HG03039 (cell line): ENCODE measurements around the gene SLC1A4.
A peak's percentile ranks its signal among the peaks of the same experiment; 100 is the strongest.

Source experiments
- ATAC-seq: cut with Tn5 transposase; IDR thresholded peaks from one replicate; pipeline ENCODE4 v1.9.1; 2021; ENCODE audit warnings: mild to moderate bottlenecking, moderate library complexity; ENCODE audit not compliant: unreplicated experiment

SLC1A4 gene

DNA sequence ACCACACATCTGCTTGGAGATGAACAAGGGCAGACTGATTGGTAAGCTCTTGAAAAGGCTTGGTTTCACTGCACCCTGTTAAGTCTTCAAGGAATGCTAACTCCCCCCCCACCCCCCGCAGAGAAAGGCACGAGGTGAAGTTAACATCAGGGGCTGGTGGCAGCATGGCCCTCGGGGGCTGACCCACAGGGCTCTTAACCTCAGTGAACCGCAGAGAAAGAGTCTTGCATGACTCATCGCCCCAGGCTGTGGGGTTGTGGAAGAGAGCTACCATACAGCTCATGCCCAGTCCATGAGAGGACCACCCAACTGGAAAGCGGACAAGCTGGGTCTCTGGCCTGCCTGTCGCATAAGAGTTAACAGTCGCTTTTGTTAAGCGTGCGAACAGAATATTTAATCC, 56.5 kb downstream of the SLC1A4 start:
- ATAC-seq: no peak

DNA sequence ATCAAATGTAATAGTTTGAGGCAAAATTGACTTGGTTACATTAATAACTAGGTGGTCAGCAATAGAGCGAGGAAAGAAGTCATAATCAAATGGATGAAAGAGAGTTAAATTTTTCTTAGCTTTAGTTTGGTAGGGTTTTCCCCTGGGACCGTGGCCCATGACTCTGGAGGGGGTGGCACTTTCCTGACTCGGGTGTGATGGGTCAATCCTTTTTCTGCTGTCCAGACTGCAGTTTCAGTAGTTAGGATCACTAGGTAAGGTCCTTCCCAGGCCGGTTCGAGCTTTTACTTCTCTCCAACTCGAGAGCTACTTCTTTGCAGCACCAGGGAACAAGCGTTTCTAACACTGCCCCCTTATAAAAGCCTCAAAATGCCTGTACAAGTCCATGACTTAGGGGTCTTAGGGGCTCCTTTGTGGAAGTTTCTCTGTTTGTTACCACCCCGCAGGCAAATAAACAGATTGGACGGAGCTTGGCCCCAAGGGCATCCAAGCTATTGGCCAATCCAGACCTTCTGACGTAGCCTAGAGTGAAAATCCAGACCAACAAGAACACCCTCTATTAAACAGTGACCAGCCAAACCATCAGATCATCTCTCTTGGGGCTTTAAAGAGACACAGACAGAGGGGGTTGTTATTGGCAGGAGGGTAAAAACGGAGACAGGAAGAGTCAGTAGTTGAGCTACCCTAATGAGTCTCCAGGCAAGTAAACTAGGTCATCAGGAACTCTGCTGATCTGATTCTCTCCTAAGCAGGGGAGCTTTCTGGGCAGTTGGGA, 57.6 kb downstream of the SLC1A4 start:
- ATAC-seq: no peak

DNA sequence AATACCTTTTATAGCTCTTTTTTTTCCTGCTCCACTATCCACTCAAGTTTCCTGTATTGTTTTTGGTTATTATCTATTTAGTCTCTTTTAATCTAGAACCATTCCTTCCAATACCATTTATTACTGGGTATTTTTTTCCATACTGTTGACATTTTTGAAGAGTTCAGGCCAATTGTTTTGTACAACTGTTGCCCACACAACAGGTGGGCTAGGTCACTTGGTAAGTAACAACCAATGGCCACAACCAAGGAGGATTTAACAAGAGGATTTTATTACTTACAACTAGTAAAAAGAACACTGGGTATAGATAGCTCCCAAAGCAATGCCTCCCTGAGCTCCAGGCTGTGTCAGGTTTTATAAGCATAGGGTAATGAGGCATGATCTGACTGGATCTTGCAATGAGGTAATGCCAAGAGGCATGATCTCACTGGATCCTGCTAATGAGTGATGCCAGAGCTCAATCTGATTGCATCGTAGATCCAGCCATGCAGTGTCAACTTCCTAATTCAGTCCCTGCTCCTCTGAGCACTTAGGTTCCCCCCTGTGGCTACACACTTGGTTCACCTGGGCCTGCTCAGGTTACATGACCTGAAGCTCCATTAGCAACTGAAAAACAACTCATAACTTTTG, 59.9 kb downstream of the SLC1A4 start:
- ATAC-seq: no peak

- no peak for ATAC-seq
Observed at GRCh38 chr2:65050931-65051330, 61.7 kb downstream of the SLC1A4 start.

DNA sequence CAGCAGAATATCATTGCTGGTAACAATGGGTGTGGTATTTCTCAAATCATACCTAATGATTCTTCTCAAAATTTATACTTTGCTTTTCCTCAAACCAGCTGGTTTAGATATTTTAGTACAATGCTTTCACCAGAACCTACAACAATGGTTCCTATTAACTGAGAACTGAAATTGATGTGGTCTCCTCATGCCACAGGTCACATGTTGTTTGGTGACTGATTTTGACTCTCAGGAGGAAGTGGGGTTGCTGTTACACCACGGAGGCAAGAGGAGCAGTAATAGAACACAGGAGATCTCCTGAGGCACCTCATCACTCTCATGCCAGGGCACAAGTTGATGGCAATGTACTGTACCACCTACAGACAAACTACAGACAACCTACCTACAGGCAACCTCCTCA, 64.0 kb downstream of the SLC1A4 start:
- ATAC-seq: peak; percentile 44

GRCh38 chr2:65054749-65055421, 65.7 kb downstream of the SLC1A4 start:
- no peak for ATAC-seq

- ATAC-seq: peak; percentile 17
Observed at GRCh38 chr2:65055422-65056214, 66.4 kb downstream of the SLC1A4 start.

- peak; percentile 84 for ATAC-seq
Observed at GRCh38 chr2:65056215-65057053, 67.2 kb downstream of the SLC1A4 start, which contains the start of gene CEP68. TSS of gene CEP68 (plus strand) at chr2:65056416. CDS start at chr2:65069445, 13,029 bp downstream.

- ATAC-seq: no peak
Observed at GRCh38 chr2:65057054-65057375, 67.8 kb downstream of the SLC1A4 start.

DNA sequence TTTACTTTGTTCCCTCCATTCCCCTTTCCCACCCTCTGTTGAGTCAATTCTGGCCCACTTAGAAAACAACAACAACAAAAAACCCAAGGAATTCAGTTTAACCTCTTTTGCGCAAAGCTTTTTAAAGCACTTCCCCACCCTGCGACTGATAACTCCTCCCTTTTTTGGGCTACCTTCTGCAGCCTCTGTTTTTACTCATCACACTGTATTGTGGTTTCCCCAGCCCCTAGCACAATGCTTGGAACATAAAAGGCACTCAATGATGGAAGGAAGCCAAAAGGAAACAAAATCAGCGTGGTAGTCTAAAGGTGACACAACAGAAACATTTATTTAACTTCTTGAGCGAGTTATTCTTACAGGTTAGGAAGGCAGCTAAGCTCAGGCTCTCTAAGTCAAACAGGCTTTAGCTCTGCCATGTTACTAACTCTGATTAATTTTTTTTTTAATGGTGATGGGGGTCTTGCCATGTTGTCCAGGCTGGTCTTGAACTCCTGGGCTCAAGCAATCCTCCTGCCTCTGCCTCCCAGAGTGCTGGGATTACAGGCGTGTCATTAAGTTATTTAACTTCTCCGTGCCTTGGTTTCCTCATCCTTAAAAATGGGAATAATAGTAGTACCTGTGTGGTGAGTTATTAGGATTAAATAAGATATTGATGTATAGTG, 68.3 kb downstream of the SLC1A4 start:
- ATAC-seq: no peak

DNA sequence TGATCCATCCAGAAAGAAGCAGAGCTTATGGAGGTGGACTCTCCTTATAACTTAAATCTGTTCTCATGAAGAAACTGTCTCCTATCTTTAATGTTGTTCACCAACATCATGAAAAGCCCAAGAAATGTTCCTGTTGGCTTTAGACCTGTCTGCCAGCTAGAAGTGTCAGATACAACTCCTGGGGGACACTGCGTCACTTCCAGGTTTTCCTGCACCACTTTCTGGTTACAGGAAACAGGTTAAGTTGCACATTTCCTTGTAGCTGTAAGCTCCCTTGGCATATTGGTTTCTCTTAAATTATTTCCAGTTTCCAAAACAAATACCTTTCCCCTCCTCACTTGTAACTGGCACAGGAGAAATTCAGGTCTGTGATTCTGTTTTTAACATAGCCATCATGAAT, 69.9 kb downstream of the SLC1A4 start:
- ATAC-seq: no peak

- ATAC-seq: no peak
Observed at GRCh38 chr2:65061146-65061909, 72.1 kb downstream of the SLC1A4 start.

DNA sequence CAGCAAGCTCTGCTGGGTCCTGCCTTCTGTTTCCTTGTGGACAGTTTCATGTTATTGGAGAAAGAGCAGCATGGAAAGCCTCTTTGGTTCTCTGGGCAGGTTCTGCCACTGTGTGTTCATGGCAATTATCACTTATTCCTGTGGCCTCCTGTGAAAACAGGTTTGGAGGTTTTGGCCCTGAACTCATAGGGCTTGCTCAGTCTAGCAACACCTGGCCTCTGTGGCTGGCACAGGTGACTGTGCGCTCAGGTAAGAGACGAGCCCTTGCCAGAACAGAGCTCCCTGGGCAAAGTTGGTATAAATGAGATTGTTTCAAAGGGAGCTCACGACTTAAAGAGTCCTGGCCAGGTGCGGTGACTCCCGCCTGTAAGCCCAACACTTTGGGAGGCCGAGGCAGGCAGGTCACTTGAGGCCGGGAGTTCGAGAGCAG, 72.7 kb downstream of the SLC1A4 start:
- no peak for ATAC-seq

DNA sequence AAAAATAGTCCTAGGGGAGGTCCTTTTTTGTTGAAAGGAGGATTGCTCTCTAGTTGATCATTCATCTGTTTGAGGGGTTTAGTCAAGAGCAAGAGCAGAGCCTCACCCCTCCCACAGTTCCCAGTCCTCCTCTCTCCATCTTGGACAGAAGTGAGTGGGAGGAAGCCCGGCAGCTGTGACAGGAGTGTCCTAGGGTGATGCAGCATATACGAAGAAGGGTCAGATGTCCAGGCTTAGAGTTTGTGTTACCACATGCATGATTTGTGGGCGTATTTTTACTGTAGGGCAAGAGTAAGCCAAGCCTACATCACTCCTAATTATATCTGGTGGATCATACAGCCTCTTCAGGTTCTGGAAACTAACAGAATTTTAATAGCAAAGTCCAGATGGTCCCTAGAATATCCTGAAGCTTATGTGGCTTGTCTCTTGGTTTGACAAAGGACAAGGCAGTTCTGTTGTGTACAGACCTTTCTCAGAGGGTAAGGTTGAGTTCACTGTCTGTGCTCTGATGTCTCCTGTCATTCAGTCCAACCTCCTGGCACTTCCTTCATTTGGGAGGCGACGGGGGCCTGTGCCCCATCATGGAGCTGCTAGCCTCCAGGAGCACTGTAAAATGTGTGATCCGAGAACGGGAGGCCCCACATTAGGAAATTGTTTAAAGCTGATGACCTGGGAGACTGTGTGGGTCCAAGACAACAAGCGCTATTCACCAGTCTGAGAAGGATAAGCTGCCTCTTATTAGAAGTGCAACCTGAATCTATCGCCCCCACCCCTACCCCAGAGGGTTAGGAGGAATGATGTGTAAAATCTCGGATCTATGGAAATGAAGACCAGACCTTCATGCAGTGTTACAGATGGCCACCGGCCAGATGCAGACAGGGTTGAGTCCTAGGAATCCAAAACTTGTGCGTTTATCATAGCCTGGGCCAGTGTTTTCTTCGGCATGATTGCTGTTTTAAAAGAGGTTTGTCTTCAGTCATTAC, 73.9 kb downstream of the SLC1A4 start:
- no peak for ATAC-seq

- peak; percentile 69 for ATAC-seq
Observed at GRCh38 chr2:65064728-65065552, 75.7 kb downstream of the SLC1A4 start.

DNA sequence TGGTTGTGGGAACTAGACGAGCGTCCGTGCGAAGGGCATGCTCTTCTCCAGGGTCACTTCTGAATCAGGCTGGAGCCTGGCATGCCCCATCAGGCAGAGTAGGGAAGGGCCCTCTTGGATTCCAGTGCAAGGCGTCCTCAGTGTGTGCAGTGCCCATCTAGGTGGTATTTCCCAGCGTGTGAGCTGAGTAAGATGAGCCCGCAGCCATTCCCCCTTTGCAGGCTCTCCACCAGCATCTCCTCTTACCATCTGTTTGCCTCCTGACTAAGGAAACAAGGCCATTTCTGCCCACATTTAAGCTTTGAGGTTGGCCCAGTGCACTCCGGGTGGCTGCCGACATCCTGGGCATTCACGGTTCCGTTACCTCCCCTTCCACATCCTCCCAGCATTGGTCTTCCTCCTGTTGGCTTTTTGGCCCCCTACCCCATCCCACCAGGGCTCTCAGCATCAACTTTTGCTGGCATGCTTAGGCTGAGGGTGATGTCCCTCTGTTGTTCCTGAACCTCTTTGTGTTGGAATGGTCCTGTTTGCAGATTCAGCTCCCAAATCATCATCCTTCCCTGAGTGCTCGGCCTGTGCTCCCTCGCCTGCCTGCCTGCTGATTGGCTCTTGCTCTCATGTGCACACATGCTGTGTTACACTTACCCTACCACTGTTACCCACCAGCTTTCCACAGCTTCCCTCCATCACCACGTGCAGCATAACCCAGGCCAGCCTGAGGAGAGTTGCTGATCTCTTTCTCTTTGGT, 78.8 kb downstream of the SLC1A4 start:
- no peak for ATAC-seq
